Left renal pelvis (tissue), 4 donors: ENCODE data around the gene PDS5B. TPM values are rescaled to one million over a fixed set of nuclear protein-coding genes. Genes with fewer than 3 reads are reported as not detected.
A peak's percentile ranks its signal among the peaks of the same experiment; 100 is the strongest.
"Not testable (repeated sequence)": the region's sequence is repeated elsewhere in the genome, so short reads cannot be mapped to it uniquely, and the experiment has no call there.

Source experiments
- DNase-seq, 4 donors: peaks; one replicate each; pipeline ENCODE4 v3.0.0-alpha.2; 2013; ENCODE audit warnings: low read depth in 4 of 4, low spot score in 3 of 4
- polyA plus RNA-seq, 4 donors: library from polyadenylated mRNA; unstranded; fragments of 120-200 nt; gene quantifications; one replicate each; pipeline ENCODE4 v1.2.1, GENCODE V29; 2013; ENCODE audit not compliant: insufficient read length in 4 of 4

The PDS5B gene
- polyA plus RNA-seq, 4 donors = 58.9 to 81.8 (median 72.6) TPM

DNA sequence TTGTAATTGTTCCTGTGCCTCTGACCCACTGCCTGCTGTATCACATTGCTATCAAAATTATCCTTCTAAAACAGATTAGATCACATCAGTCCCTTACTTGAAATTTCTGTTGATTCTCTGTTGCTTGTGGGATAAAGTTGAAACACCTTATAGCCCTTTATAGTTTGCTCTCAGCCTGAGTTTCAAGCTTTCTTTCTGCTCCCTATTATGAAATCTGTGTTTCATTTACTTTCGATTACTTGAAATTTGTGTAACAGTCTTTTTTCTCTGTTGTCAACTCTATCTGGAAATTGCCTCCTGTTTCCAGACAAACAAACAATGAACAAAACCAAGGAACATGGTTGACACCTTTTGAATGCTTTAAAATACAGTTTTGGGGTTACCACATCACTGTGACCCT is 167.9 kb downstream of the PDS5B start:
- DNase-seq = no peak

DNA sequence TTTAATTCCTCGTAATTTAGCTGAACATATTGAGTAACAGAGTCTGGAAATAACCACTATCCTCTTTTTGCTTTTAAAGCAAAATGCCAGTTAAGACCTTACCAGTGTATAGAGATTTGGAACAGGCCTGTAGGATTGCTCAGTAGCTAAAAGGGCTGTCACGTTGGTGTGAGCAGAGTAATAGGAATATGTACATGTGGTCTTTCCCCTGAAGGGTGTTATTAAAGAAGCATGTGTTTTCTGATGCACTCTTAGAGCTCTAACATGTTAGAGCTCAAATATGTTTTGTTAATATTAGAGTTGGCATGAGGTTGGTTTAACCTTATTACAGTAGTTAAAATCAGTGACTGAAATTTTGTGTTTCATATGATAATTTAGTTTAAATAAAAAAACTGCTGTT is 172.9 kb downstream of the PDS5B start:
- no peak for DNase-seq

DNA sequence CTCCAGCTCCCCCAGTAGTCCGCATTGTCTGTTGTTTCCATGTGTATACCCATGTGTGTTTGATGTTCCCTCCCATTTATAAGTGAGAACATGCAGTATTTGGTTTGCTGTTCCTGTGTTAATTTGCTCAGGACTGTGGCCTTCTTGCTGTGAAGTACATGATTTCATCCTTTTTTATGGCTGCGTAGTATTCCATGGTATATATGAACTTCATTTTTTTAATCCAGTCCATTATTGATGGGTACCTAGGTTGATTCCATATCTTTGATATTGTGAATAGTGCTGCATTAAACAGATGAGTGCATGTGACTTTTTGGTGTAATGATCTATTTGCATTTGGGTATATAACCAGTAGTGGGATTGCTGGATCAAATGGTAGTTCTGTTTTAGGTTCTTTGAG is 175.2 kb downstream of the PDS5B start:
- DNase-seq = no peak

DNA sequence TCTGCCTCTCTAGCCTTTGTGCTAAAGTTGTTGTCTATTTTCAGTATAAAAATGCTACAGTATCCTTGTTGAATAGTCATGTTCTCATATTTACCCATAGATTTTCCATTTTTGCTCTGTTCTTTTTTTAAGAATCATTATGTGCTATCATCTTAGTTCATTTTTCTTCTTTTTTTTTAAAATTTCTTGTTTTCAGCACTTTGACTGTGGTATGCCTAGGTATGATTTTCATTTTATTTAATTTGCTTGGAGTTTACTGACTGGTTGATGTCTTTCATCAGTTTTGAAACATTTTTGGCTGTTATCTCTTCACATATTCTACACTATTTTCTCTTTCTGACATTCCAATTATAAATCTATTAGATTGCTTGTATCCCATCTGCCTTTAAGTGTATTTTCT is 192.9 kb downstream of the PDS5B start:
- no peak for DNase-seq

DNA sequence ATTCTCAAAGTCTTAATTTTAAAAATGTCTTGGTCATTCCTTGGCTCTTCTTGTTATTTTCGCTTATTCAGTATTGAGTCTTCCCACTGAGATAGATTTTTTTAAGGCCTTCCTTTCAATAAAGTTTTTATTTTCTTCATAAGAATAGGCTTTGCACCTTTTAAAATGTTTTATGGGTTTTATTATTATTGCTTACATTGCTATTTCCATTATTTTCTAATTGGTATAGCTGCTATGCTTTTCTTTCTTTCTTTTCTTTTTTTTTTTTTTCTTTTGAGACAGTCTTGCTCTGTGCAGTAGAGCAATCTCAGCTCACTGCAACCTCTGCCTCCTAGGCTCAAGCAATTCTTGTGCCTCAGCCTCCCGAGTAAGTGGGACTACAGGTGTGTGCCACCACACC is 195.7 kb downstream of the PDS5B start:
- no peak for DNase-seq

DNA sequence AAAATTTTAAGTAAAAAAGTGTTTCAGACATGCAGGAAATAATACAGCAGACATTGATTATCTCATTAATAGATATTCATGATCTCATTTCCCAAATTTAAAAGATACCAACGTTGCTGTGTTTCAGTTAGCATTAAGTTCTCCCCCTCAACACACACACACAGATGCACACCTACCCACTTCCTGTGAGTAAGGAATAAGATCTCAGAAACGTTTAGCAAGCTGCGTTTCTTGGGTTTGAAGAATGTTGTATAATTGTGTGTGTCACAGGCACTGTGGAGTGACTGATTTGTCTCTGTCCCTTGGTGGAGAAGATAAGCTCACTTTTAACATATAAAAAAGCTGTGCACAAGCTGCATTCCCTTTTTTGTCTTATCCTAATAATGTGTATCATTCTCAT is 196.8 kb downstream of the PDS5B start:
- no peak for DNase-seq

DNA sequence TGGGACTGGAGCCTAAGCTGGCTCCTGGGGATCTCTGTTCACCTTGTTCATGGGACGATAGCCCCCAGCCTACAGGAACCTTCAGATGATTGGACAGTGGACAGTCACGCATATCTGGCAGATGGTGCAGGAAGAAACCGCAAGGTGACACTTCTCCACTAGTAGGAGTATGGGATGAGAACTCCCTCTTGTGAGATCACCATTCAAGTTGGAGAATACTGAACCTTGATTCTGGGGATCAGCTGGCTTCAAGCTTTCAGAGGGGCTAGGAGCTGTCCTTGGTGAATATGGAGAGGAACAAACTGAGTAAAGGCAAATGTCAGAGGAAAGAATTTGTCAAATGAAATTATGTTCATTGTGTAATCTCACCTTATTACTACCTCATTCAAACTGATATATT is 204.5 kb downstream of the PDS5B start:
- no peak for DNase-seq

DNA sequence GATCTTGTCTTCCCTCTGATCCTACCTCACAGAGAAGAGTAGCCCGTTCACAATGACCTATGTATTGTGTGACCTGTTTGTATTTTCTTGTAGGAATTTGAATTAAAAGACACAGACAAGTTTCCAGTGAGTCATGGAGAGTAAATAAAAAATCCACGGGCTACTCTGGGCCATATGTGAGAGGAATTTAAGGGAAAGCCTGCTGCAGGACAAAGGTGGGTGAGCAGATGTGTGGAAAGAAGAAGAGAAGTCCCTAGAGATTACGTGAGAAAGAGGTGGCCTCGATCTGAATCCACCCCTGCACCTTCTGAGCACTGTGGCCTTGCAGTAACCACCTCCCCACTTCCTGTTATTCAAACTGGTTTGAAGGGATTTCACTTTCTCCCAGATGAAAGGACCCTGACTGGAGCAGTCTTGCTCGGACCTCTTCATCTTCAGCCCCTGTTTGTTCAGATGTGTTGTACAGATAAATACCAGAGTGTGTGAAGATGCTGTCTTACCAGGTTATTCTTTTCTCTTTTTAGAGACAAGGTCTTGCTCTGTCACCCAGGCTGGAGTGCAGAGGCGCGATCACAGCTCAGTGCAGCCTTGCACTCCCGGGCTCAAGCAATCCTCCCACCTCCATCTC is 205.4 kb downstream of the PDS5B start:
- DNase-seq = no peak

DNA sequence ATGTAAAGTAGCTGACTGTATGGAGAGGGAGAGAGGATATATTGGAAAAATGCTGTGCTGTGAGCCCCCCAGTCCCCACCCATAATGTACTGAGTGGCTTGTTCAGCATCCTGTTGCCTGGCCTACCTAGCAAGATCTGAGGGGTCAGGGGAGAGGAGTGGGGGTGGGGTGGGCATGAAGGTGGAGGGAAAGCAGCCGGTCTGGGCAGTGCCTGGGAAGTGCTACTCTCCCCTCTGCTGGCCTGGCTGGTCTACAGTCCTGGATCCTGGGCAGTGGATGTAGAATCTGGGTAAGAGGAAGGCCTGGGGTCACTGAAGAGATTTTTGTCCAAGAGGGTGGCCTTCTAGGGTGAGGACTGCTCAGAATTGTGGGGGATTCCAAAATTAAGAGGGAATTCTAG is 210.5 kb downstream of the PDS5B start:
- no peak for DNase-seq

DNA sequence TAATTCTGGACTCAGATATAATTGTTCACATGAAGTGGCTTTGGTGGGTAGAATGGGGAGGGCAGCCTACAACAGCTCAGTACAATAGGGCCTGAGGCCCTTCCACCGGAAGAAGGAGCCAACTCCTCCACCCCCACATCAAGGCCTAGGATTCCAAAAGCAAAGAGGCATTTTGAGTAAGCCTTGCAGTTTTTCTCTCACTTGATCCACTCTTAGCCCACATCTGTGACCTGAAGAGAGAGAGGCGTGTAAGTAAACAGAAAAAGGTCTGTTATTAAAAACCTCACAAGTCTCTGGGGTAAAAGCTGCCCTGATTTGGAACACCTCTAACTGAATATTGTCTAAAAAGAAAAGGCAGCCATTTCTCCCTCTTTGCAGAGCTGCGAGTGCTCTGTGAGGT is 215.9 kb downstream of the PDS5B start:
- no peak for DNase-seq

DNA sequence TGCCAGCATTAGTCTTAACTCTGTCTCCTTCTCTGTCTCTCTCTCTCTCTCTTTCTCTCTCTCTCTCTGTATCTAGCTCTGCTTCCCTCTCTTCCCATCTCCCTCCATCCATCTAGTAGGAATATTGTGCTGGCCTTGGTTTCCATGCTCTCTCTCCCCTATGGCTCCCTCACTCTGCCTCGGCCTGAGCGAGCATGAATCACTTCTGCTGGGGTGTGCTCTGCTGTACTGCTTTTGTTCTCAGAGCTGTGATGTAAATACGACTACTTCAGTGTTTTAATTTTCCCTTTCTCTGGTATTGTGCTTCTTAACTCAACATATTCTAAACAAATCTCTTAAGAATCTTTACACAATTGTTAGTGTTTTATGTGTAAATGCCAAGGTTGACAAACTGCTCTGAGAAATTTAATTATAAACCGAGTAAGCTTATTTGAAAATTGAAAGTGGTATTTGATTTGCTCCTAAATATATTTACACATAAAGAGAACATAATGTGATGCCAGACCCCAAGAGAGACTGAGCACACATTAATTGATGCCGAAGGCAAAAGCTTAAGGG is 218.5 kb downstream of the PDS5B start:
- no peak for DNase-seq

DNA sequence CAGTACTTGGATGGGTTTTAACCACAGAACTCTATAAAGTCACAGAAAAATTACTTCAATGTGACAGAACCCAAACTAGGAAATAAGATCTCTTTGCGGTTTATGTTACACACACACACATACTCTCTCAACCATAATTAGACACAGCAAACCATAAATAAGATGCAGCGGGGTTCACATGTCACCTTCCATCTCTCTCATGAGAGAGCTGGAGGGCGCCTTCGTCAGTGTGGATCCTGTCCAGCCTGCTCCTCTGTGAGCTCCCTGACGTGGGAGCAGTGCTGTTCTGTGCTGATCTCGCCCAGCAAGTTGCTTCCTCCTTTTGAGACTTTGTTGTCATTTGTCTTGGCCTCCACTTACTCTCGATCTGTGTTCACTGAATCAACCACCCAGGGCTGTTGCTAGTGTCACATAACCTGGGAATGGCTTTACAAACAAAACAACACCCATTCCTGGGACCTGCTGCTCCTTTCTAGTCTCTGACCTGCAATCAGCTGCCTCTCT is 225.1 kb downstream of the PDS5B start:
- peak in 1 of 4 donors; percentile 36 for DNase-seq

DNA sequence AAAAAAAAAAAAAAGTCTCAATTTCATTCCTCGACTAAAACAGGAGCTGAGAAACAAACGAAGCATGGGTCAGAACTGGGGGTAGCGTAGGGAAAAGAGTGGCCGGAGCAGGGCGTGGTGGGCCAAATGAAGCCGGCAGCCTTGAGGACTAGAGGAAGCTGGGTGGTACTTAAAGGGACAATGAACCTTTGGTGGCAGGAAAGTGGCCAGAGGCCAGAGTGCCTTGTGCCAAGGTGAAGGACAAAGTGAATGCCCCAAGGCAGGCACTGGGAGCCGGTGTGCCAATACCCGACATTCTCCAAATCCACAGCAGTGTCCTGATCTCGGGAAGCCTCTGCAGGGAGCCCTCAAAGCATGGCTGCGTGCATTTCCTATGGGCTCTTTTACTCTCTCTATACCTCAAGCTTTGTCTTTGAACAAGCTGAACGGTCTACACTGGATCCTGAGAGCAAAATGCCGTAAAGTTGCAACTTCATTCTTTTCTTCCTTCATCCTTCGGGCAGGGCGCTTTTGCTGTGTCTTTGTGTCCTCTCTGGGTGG is 235.0 kb downstream of the PDS5B start:
- no peak for DNase-seq

DNA sequence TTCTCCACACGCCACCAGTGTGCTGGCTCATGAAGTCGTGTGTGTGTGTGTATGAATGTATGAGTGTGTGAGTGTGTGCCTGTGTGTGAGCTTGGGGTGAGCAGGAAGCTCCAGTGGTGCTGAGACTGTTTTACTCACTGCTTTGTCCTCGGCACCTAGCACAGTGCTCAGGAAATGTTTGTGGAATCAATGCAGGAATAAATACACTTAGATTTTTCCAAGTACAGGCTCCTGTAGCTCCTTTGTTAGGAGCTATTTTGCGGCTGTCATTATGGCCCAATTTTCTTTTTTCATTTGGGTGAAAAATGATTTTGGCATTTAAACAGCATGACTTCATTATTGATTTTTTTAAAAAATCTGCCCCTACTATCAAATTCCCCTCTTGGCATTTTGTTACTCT is 236.5 kb downstream of the PDS5B start:
- DNase-seq = no peak

DNA sequence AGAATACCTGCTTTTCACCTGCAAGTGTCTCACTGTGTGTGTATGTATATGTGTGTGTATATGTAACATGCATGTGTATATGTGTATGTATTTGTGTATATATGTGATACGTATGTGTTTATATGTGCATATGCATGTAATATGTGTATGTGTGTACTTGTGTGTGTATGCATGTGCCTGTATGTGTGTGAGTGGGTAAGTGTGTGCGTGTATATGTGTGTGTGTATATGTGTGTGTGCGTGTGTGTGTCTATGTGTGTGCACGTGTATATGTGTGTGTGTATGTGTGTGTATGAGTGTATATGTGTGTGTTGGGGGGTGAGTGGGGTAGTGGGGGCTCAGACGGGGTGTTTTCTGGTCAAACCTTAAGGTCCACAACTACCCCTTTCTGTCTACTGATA is 237.3 kb downstream of the PDS5B start:
- DNase-seq = no peak

DNA sequence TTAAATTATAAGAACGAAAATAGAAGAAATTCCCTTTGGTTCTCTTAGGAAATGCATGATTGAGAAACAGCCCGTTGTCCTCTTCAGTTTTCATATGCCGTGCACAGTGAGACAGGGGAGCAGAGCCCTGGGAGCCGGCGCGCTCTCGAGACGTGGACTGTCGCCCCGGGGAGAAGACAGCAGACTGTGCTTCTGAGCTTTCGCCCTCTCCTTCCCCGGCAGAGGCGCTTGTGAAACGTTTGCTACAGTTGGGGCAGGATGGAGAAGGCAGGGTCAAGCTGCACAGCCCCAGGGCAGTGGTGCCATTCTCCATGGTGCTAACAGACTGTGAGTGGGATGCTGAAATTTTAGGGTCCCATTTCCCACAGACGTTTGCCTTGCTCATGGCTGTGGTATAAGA is 237.8 kb downstream of the PDS5B start:
- DNase-seq = no peak

DNA sequence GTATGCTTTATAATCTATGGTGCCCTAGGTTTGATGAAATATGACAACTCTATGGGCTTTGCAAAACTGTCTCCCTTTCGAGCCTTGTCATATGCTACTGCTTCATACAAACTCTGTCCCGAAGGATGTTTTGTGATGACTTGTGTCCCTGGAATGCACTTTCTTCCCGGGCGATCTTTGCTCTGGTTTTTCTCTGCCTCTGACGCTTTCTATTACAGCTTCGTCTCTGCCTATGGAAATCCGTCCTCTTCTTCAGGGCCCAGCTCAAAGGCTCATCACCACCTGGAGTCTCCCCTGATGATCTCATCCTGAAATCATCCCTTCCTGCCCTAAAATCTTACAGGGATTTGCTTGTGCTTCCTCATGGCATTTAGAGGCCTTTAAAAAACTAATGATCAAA is 238.4 kb downstream of the PDS5B start:
- no peak for DNase-seq

DNA sequence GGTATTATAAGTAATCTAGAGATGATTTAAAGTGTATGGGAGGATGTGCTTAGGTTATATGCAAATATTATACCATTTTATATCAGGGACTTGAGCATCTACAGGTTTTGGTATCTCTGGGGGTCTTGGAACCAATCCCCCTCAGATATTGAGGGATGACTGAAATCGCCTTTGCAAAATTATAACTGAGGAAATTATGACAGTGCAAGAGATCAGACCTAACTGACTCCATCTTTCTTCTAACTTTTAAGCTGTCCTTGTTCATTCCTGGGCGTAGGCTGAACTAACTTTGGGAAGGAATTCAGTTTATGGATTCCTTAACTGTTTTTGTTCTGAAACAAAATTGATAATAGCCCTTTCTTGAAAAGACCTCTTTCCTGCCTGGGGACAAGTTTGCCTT is 239.2 kb downstream of the PDS5B start:
- no peak for DNase-seq

DNA sequence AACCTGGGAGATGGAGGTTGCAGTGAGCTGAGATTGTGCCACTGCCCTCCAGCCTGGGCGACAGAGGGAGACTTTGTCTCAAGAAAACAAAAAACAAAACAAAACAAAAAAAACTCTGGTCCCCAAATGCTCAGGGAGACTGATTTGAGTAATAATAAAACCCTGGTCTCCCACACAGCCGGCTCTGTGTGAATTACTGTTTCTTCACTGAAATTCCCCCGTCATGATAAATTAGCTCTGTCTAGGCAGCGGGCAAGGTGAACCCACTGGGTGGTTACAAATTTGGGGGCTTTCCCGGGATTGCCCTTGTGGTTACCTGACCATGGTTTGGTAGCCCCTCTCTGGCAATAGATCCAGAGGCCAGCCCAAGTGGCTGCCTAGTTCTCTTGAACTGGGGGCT is 240.1 kb downstream of the PDS5B start:
- DNase-seq = not testable (repeated sequence)
